Cortex of kidney (tissue), 1 donor: ENCODE measurements around the gene PDE4D.

Experiments used
- DNase-seq: peaks from one replicate; lab custom pipeline; 2025; lab: John Stamatoyannopoulos, UW

Gene PDE4D

DNA sequence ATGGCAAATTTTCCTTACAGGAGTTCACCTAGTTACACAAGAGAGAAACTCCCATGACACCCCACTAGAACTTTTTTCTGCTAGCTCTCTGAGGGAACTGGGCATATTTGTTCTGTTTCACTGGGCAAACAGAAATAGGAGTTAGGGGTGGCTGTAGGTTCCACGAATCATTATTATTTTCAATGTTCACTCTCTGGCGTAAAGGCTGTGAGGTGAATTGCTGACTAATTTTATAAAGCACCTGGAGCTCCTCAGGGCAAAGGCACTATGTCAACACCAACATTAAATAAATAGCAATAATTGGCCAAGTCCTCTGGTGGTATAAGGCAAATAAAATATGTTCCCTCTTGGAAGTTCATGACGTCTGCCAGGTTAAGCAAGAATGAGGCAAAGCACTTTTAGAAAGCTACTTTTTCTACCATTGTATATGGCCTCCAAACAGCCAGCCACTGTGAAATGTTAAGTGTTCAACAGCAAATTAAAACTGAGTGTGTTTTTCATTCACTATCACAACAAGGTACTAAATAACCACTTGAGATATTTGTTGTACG is 344.6 kb downstream of the PDE4D start:
- no peak for DNase-seq

DNA sequence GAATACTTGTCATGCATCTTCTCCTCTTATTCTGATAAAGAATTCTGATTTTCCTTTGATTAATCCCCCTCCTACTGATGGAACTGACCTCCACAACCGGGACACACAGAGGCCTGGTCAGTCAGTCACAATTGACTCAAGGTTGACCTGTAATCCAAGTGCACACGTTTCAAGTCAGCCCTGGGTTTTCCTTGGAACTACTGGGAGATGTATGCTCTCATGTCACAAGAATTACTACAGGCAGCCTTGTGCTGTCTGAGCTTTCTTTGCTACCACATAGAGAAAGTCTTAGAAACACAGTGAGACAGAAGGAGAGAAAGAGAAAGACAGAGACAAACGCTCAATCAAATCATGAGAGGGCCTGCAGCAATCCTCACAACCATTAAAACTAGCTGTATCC is 345.8 kb downstream of the PDE4D start:
- no peak for DNase-seq

DNA sequence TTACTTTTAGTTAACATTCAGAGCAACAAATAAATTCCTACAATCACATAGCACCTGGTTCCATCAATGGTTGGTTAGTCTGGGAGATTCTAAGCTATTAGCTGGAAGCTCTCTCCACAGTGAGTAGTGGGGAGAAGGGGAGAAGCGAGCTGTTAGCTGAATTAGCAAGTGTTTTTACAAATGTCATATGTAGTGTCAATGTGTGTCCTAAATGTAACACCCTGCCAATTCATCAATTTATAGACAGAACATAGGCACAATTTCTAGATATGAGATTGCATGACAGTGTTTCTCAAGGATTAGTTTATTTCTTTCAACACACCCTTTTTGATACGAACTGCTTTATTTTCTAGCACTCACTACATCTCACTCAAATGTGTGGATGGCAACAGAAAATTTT is 349.0 kb downstream of the PDE4D start:
- DNase-seq = no peak

DNA sequence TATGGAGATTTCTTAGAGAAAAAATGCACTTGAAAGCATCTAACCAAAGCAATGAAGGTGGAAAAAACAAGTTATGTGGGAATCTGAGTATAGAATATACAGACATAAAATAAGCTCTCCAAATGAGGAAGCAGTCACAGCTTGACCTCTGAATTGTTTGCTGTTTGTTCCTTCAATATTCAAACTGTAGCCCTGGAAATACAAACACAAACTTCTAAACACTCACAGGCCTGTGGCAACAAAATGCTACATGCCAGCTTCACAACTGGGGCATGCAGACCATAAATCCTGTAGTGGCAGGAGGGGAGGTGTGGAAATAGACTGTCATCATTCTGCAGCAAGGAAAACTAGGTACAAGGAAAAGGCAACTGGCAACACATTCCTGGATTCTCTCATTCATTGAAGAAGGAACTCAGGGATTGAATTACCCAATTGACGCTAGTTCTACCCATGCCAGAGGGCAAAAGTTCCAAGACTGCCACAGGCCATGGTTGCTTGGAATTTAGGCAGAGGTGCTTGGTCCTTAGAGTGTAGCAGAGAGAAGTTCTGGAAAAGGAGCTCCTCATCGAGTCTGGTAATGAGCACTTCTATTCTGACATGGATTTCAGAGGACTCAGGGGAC is 349.6 kb downstream of the PDE4D start:
- DNase-seq = no peak

DNA sequence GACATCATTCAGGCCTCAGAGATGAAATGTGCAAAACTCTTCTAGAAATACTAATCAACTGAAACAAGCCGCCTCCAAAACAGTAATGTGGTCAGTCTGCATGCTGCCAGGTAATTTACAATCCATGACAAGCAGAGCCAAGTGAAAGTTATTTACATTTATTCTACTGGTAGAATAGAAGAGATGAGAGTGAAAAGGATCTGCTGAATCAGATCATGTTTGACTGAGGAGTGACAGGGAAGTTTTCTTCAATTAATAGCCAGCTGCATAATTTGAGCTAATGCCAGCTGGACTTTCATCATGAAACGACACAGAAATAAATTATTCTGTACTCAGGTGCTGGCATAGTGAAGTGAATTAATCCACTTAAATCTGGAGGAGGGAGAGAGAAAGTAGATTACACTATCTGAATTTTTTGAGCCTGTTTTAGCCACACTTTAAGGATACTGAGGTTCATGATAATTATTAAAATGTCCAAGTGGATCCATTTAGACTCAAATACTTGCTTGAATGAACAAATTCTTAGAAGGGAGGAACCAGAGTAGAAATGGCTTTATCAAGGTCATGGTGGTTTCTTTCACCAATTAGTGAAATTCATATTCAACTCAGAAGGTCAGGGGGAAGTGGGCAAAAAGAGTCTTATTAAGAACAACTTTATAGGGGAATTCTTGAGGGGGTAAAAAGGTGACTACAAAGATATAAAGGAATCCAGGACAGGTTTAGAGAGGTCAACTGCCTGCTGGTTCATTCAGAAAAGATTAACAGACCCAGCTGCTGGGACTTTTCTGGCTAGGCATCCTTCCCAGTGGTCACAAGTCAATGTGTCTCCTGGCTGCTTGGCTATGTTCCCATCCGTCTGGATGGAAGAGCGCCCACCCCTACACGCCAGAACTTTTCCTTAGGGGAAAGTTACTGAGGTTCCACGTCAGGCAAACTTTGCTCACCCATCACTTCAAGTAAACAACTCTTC is 350.4 kb downstream of the PDE4D start:
- no peak for DNase-seq

DNA sequence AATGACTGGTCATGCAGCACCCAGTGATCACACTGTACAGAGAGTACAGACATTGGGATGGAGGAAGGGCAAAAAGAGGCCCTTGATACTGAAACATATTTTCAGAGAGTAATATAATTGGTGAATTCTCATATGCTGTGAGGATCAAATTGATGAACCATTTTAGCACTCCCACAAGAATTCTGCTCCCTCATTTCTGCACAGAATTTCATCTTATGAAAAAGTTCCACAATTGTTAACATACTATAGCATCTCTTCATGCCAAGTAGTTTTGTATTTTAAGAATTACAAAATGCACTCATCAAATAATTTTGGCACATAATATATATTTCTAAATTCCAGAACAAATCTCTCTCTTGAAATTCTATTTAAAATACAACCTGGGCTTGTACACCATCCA is 351.2 kb downstream of the PDE4D start:
- no peak for DNase-seq

DNA sequence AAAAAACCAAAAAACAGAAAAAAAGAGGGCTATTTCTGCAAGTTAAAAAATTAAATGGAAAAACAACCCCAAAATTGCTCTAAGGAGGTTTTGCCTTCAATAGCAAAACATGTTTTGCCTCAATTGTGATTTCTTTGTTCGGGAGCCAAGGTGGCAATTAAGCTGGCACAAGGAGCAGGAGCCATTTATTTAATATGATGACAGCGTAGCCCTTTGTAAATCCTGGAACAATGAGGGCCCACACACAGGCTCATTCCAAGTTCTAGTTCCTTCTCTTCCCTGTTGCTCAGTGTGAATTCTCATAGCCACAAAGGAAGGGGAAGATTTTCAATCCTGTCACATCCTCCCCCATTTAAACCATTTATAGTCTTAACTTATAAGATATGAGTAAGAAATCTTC is 353.2 kb downstream of the PDE4D start:
- DNase-seq = no peak

DNA sequence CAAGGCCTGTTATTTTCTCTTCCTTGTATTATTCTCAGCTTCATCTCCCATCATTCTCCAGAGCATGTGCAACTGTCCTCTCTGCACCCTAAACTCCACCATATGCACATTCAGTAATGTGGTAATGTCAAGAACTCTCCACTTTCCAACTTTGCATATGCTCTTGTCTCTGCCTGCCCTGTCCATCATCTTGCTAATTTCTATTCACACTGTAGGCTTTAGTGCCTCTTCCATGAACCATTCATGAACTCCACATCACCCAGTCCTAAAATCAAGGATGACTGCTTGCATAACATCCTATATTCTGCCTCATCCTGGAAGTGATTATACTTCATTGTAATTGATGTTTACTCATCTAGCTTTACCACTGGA is 354.8 kb downstream of the PDE4D start:
- no peak for DNase-seq

DNA sequence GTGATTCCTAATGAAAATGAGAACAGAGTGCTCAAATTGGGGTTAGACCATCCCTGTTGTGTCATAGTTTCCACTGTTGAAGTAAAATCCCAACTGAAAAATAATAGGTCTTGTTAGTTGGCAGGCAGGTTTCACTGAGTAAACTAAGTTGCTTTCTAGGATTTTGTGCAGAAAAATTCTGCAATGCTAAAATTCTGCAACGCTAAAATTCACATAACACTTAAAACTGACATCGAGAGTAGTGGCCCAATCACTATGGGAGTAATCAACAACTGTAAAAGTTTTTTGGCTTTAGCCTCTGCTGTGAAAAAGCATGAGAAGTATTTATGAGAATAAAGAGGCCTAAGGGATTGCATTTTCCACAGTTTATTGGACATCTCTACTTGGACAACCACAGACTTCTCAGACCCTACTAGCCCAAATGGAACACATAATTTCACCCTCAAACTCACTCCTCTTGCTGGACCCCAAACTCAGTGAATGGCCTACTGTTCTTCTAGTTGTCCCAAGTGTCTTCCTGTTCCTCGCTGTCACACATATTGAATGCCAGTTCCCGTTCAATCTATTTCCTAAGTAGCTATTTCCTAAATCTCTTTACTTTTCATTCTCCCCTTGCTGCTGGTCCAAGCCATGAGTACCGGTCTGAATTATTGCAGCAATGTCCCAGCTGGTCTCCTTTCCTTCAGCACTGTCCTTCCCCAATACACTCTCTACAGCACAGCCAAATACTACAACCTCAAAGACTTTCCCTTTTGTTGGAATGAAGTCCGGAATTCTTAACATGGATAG is 355.4 kb downstream of the PDE4D start:
- no peak for DNase-seq

DNA sequence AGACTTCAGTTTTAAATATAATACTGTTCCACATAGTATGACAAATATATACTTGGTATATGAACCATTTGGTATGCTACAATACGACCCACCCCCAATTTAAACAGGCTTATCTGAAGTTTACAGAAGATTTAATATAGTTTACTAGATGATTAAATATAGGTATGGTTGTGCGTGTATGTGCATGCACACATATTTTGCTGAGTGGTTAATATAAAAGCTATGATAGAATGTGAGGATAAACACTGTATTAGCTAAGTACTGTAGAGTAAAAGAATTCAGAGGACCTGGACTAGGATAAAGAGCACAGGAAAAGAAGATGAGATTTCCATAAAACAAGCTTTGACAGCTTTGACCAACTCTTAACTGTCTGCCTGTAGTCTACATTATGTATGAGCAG is 356.7 kb downstream of the PDE4D start:
- DNase-seq = no peak

DNA sequence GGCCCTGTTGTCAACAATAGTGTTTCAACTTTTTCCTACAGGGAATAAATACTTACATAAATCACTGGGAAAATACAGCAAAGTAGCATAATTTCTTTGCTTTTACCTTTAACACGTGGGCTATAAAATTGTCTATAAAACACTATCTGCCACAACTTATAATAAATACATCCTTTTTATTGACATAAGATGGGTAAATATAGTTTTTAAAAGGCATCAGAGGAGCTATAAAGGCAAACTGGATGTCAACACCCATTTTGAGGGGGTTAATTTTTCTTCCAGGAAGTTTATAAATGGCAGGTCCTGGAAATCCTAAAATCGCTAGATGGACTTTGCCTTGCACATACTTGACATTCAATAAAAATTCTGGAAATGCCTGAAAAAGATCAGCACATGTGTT is 358.0 kb downstream of the PDE4D start:
- DNase-seq = no peak

DNA sequence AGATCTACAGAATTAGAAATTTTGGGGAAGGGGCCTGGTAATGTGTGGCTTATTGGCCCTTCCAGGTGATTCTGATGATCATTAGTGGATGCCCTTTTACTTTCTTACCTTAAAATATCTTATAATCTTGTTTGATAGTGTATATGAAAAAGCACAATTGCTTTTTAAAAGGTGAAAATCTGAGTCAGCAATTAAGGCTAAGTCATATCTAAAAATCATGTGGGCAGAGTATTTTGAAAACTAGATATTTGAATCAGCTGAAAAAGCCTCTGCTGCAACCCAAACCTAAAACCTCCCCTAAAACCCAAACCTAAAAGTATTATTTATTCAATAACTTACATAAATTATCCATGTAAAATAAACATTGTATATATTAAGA is 359.8 kb downstream of the PDE4D start:
- no peak for DNase-seq

DNA sequence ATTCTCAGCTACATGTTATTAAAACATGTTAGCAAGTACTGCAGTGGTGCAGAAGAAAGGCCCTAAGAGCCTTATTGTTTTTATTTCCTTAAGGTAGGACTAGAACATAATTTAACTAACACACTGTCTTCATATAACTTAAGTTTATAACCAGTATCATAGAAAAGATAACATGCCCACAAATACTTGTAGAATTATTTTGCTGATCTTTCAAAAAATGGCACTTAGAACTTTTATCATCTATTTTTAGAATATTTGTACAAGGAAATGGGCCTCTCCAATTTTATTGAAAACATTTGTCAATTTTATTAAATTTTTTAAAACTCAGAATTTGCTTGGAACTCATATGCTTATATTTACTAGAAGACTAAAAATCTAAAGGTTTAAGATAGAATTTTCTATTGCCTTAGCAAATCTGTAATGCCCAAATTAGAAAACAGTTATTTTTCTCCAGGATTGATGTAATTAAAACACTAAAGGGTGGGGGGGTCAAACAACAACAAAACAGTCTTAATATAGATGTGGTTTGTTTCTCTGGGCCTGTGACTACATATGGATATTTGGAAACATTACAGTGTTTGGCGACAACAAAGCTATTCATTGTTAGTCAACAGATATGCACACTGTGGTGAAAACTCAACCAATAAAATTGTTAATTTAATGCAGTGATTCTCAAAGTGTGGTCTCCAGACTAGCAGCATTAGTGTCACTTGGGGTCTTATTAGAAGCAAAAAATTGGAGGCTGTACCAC is 360.4 kb downstream of the PDE4D start:
- no peak for DNase-seq

DNA sequence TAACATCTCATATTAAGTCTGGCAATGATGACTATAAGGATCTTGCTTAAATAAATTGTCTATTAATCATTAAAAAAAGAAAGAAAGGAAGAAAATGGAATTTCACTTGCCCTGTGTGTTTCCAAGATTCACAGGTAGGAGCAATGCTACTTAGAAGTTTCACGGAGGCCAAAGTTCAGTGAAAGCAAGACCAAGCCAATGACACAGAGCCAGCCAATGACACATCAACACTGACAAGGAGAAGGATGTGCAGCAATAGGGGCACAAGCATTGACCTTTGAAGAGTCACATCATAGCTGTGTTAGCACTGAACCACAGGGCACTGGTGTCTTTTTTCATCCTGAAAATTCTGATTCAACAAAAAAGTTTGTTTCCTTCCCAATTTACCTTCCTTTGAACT is 364.3 kb downstream of the PDE4D start:
- no peak for DNase-seq

DNA sequence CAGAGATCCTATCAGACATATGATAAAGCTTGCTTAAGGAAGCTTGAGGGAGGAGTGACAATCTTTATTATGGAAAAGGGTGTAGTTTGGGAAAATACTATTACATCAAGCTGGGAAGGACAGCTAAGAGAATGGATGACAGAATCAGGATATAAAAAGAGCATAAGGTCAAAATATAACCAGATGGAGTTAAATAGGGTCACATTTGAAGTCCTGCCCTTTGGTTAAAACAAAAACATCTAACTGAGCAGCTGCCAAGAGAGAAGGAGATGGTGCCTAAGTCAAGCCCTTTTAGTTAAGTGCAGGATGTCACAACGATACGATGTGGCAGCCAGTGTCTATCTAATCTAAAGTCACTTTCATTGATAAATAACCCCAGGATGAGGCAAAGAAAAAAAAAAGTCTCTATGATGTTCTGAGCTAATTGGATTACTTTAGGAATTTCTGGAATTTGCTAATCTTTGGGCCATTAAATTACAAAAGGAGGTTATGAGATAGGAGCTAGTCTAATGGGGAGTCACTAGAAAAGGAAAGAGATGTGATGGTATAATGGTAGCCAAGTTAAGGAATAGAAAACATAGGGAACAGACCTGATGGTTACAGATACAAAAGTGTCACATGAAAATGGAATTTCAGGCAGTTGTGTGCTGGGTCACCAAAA is 365.2 kb downstream of the PDE4D start:
- no peak for DNase-seq

DNA sequence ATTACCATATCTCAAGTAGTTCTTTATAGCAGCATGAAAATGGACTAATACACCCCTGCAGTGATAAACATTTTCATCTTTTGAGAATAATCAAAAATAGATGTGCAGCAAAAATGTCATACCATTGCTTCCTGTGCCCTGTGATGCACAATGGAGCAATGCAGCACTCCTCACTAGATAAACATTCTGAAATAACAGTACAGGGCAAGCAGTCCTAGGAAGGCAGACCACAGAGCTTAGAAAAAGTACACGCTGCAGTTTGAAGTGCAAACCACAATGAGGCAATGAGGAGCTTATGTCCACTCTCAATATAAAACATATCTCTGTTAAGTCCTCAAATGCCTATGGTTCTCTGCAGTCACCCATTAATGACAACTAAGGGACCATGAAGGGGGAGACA is 367.6 kb downstream of the PDE4D start:
- DNase-seq = no peak

DNA sequence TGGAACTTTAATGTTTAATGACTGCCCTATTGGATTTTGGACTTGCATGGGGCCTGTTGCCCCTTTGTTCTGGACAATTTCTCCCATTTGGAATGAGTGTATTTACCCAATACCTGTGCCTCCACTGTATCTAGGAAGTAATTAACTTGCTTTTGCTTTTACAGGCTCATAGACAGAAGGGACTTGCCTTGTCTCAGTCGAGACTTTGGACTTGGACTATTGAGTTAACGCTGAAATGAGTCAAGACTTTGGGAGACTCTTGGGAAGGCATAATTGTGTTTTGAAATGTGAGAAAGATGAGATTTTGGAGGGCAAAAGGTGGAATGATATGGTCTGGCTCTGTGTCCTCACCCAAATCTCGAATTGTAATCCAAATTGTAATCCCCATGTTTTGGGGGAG is 368.2 kb downstream of the PDE4D start:
- DNase-seq = no peak

DNA sequence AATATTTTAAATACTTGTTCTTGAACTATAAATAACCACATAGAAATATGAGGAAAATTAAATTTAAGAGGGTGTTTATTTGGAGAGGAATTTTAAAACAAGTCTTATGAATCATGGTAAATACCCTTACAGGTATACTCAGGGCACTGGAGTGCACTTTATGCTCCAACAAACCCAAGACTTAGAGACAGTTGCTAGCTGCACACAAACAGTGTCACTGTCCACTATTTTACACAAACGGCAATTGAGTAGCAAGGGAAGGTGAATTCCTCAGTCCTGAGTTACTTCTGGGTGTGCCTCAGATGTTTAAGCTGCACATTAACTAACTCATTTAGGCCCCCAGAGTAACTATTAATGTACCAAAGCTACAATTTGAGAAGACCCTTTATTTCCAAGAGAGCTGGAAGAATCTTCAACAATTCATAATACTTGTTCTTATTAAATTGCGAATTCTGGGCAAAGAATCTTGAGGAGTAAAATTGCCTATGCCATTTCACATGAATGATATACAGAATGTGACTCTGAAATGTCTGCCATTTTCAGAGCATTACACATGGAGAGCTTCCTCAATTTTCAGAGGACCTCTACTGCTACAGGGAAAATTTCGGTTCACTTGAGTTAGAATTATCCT is 371.2 kb downstream of the PDE4D start:
- no peak for DNase-seq

DNA sequence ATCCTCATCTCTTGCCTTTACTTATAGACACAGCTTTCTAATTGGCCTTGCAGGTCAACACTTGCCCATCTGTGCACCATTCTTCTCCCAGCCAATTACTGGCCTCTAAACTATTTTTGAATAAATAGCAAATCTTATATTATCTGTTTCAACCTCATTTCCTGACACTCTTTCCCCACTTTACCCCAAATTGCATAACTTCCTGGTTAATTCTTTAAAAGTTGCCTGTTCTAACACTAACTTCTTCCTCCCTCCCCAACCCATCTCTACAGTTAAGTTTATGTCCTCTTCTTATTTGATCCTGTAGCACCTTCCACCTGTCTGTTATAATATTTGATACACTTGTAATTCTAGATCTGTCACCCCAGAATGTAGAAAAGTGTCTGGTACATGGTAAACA is 372.1 kb downstream of the PDE4D start:
- DNase-seq = no peak

DNA sequence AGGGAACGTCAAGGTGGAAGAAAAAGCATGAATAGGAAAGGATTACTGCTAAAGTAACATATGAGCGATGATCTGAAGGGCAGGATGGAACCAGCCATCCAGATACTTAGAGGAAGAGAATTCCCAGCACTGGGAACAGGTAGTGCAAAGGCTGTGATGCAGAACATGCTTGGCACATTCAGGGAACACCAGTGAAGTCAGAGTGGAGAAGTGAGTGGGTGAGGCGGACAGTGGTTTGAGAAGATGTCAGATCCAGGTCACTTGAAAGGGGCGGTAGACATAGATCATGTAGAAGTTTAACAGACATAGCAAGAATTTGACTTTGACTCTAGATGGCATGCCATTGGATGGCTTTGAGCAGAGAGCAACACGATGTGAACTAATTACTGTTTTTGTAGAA is 374.2 kb downstream of the PDE4D start:
- DNase-seq = no peak
